Omental fat pad (tissue), 4 donors: ENCODE measurements around the gene CLNS1A. TPM values are rescaled to one million over a fixed set of nuclear protein-coding genes. Genes with fewer than 3 reads are reported as not detected.

ENCODE experiments used
- ATAC-seq: fragments of 150-250 bp; one replicate; pipeline ENCODE4 v1.9.1; 2016; ENCODE audit warnings: mild to moderate bottlenecking, moderate library complexity; ENCODE audit not compliant: low FRiP score
- DNase-seq: peaks from one replicate; pipeline ENCODE4 v3.0.0-alpha.2; 2019; ENCODE audit warnings: low spot score
- total RNA-seq, 4 donors: library from RNA; depleted of rRNA; stranded (reverse); fragments of >200 nt; gene quantifications; one replicate each; pipeline ENCODE4 v1.1.0, GENCODE V29; 2016
- TF ChIP-seq, protein P1 (sequence below), 3 donors: fragments of 450-650 bp; IDR thresholded peaks; one replicate each; pipeline ENCODE4 v1.5.1; 2016 to 2017; ENCODE audit warnings: antibody characterized with exemption in 3 of 3, mild to moderate bottlenecking in 3 of 3, moderate library complexity in 2 of 3

The CLNS1A gene
- total RNA-seq, 4 donors from 2014 or later: 34.7 to 104 (median 75.5) TPM

DNA sequence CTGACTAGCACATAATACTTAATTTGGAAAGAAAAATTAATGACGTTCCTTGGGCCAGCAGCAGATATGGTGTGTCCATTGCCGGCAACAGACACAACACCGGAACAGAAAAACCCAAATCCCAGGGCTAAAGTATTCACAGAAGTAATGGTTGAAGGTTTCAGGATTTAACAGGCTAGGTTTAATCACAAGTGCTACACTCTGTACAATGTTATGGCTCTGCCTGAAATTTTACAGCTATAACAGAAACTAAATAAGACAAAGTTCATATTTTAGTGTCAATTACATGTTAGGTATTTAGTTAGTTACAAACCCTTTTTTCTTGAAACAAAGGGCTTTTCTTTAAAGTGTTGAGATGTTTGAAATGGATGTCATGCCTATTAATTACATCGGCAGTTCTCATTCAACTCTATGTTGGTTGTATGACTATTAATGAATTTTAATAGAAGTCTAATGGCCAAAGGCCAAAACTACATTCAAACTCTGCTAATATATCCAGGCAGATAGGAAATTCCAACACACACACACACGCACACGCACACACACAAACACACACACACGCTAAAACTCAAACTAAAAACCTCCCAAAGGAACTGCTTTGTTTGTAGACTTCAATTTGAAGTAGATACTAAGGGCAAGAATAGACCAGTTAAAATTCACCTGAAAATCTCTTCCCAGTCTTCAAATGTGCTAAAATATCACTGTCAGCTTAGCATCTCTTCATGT lies 27.8 kb upstream of the CLNS1A start:
- TF ChIP-seq, protein P1, sequence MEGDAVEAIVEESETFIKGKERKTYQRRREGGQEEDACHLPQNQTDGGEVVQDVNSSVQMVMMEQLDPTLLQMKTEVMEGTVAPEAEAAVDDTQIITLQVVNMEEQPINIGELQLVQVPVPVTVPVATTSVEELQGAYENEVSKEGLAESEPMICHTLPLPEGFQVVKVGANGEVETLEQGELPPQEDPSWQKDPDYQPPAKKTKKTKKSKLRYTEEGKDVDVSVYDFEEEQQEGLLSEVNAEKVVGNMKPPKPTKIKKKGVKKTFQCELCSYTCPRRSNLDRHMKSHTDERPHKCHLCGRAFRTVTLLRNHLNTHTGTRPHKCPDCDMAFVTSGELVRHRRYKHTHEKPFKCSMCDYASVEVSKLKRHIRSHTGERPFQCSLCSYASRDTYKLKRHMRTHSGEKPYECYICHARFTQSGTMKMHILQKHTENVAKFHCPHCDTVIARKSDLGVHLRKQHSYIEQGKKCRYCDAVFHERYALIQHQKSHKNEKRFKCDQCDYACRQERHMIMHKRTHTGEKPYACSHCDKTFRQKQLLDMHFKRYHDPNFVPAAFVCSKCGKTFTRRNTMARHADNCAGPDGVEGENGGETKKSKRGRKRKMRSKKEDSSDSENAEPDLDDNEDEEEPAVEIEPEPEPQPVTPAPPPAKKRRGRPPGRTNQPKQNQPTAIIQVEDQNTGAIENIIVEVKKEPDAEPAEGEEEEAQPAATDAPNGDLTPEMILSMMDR (IDR thresholded peaks at IDR 0.05): no peak

DNA sequence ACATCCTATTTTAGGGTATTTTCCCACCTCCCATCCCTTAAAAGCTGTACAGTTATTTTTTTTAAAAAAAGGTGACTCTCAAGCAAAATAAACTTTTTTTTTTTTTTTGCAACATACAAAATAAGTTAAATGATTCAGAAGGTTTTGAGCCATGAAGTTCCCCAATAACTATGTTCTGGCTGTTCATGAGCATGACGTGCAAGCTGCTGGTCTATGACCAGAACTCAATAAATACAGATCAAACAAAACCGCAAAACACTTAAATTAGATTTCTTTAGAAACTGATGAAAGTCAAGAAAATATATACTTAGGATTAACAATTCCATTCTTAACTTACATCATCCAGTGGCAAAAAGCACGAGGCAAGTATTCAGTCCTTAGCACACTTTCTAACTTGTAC lies 24.1 kb upstream of the CLNS1A start:
- DNase-seq: no peak
- TF ChIP-seq, protein P1 (IDR thresholded peaks at IDR 0.05): no peak

More for the DNA sequence above, 27.8 kb upstream of the CLNS1A start:
- DNase-seq (no peak), ATAC-seq (no peak)

DNA sequence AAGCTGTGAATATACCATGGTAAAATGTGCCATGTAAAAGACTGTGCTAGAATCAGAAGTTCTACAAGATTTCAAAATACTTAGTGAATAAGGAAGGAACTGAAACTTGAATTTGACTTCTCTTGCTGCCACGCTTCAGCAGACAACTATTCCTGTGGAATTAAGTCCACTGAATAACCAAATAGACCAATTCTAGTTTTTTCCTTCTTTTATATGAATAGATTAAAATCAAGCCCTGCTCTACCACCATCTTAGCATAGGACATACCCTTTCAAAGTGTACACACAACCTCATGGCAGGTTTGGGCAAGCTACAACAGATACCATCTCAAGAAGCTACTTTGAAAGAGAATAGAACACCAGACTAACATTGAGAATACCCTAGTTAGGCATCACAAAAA lies 23.4 kb upstream of the CLNS1A start:
- DNase-seq (no peak), ATAC-seq (no peak)
- TF ChIP-seq, protein P1 (IDR thresholded peaks at IDR 0.05): no peak

More for the DNA sequence above, 24.1 kb upstream of the CLNS1A start:
- no peak for ATAC-seq

DNA sequence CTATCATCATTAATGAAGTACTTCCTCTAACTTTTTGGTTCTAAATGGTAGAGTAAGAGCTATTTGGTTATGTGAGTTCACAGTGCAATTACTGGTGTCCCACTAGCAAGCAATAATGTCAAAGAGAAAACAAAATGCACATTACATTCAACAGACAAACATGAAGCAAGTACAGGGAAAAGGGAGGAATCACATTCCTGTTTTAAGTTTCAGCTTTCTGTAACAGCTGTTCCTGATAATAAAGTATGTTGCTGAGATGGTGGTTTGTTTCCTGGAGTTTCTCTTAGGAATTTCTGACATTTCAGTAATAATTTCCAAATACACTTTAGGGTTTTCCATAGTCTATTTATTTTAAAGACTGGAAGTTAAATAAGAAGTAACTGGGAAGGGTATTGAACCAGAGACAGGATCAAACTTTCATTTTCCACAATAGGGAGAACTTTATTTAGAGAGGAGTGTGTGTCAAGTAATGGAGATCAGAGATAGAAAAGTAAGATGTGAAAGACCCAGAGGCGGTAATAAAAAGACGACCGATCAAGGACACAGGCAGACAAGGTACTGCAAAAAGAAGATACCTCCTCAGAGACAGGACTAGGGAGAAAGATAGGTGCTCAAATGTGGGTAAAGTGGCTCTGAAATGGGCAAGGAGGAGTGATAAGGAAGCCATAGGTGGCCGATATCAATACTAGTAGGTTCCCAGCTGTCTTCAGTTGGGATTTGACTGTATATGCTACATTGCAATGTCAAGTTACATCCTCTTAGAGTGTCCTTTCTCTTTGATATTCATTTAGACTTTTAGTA lies 20.8 kb upstream of the CLNS1A start:
- TF ChIP-seq, protein P1 (IDR thresholded peaks at IDR 0.05): no peak
- ATAC-seq (no peak), DNase-seq (no peak)

DNA sequence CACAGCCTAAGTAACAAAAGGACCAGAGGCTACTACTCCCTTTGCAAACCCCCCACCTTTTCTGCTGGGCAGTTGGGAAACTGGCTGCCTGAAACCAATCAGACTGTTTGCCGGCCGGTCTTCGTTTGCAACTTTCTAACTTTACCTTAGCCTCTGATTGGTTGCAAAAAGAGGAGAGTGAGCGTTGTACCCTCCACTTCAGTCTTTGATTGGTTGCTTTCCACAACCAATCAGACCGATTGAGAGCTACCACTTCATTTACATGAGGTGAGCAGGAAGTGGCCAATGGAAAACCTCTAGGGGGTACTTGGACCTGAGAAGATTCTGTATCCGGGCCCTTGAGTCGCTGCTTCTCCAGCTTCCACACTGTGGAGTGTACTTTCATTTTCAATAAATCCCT lies 18.8 kb upstream of the CLNS1A start:
- ATAC-seq (no peak), DNase-seq (no peak)
- TF ChIP-seq, protein P1 (IDR thresholded peaks at IDR 0.05): no peak

DNA sequence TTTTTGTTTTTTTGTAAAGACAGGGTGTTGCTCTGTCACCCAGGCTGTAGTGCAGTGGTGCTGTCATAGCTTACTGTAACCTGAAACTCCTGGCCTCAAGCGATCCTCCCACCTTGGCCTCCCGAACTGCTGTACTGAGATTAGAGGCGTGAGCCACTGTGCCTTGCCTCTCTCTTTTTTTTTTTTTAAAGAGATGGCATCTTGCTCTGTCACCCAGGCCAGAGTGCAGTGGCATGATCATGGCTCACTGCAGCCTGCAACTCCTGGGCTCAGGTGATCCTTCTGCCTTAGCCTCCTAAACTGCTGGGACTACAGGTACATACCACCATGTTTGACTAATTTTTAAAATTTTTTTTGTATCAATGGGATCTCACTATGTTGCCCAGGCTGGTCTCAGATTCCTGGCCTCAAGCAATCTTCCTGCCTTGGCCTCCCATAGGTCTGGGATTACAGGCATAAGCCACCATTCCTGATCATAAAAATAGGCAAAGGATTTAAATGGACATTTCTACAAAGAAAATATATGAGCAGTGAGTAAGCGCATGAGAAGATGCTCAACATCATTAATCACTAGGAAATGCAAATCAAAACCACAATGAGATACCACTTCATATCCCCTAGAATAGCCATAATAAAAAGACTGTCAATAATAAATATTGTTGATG lies 17.3 kb upstream of the CLNS1A start:
- DNase-seq (no peak), ATAC-seq (no peak)
- TF ChIP-seq, protein P1 (IDR thresholded peaks at IDR 0.05): no peak
